HG02678 (cell line): ENCODE measurements around the gene DDX47.
A peak's percentile ranks its signal among the peaks of the same experiment; 100 is the strongest.
"Not testable (repeated sequence)": the region's sequence is repeated elsewhere in the genome, so short reads cannot be mapped to it uniquely, and the experiment has no call there.

Source experiments
- ATAC-seq: cut with Tn5 transposase; IDR thresholded peaks from one replicate; pipeline ENCODE4 v1.9.1; 2021; ENCODE audit warnings: mild to moderate bottlenecking, moderate library complexity; ENCODE audit not compliant: unreplicated experiment

The DDX47 gene

GRCh38 chr12:12796928-12797793 is 16.0 kb upstream of the DDX47 start:
- ATAC-seq, result no peak

DNA sequence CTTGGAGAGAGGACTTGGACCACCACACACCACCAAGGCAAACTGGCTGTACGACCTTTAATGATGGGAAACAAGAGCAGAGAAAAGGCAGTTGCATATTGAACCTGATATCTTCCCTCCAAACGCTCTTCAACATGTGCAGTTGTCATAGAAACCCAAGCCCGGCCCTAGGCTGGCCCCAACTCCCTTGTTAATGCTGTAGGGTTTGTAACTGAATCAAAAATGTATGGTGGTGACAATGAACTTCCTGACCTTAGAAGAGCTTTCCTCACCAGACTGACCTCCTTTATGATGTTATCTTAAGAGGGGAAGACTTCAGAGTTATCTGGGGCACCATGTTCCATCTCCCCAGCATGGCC is 15.4 kb upstream of the DDX47 start:
- ATAC-seq, result no peak

- no peak for ATAC-seq
Observed at GRCh38 chr12:12798480-12798879, 14.7 kb upstream of the DDX47 start.

- ATAC-seq, result no peak
Observed at GRCh38 chr12:12799163-12799920, 13.8 kb upstream of the DDX47 start.

- no peak for ATAC-seq
Observed at GRCh38 chr12:12800406-12801180, 12.6 kb upstream of the DDX47 start.

GRCh38 chr12:12801656-12802055 is 11.5 kb upstream of the DDX47 start:
- ATAC-seq, result not testable (repeated sequence)

- ATAC-seq, result peak; percentile 88
Observed at GRCh38 chr12:12803186-12803585, 10.0 kb upstream of the DDX47 start.

DNA sequence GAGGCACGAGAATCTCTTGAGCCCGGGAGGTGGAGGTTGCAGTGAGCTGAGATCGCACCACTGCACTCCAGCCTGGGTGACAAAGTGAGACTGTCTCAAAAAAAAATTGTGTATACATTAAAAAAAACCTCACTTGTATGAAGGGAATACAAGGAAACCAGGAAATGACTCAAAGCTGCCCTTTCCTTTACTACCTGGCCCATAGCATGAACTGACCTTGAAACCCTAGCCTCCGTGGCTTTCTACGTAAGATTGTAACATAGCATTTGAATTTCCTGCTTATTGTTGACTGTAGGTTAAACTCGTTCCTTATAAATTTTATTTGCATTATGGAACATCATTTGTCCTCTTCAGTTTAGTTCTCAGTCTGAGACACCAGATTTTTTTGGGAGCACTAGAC is 9.1 kb upstream of the DDX47 start:
- no peak for ATAC-seq

DNA sequence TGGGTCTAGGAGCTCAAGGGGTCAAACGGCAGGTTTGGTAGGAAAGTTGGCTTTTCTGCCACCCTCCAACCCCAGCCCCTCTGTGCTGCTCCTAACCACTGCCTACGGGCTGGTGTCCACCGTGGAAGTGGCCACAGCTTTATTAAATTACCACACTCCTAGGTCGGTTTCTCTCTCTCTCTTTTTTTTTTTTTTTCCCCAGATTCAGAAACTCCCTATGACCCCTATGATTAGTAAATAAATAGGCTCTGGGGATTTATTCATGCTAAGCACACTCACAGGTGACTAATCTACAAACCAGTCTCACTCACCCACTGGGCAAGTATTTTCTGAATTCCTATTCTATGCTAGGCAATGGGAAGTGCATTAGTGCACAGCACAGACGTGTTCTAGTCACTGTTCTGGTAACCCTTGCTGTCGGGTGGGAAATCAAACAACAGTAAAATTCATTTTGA is 8.7 kb upstream of the DDX47 start:
- no peak for ATAC-seq

DNA sequence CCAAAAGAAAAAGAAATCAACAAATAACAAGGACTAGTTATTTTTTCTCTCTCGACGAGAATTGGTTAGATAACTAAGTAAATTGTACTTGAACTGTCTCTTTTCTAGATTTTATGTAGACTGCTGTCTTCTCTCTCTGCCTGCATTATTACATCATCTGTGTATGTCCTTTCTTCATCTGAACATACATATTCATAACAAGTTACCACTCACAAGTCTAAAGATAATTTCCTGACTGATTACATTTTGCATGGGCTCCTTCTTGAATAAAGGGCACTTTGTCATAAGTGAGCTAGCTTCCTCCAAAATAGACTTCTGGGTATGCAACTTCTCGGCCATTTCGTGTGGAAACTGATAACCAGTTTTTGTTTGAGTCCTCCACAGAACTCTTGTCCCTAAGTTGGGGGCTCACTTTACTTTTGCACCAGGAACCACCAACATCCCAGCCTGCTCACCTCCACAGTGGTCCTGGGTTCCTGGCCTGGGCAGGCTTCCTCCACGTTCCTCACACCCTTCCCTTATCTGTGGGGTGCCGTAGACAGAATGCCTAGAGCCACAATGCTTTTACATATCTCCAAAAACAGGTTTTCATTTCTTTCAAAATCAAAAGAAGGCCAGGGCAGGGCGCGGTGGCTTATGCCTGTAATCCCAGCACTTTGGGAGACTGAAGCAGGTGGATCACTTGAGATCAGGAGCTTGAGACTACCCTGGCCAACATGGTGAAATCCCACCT is 6.2 kb upstream of the DDX47 start:
- no peak for ATAC-seq

DNA sequence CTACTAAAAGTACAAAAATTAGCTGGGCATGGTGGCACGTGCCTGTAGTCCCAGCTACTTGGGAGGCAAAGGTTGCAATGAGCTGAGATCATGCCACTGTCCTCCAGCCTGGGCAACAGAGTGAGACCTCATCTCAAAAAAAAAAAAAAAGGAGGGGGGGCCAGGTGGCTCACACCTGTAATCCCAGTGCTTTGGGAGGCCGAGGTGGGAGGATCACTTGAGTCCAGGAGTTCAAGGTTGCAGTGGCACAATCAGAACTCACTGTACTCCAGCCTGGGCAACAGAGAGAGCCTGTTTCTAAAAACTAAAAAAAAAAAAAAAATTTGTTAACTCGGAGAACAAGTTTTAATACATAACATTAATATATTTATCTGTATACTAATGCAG is 5.6 kb upstream of the DDX47 start:
- ATAC-seq, result not testable (repeated sequence)

DNA sequence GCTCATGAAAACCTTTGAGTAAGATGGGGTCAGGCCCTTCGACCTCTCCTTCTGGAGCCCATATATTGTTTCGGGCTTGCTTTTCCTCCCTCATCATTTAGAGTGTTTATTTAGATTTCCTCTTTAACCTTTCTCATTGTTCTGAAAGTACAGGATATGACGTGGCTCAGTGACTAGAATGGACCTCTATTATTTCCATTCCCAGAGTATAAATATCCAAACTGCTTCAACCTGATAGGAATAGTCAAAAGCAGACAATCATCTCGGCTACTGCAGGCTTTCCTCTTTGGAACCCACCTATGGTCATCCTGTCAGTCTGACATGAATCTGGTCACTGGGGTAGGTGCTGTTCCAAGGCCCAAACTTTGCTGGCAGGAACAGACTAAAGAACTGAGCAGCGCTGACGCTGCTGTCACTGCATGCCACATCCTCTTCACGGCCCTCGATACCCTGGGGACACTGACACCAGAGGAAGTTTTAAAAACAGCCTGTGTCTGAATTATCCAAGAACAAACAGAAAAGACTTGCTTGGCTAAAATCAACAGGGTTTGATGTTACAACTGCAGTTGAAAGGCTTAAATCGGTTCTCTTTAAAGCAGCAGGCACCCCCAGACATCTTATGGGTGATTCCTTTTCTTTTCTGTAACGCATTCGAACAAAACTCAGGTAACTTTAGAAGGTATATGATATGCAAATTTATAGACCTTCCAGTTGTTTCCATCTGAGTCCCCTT is 5.0 kb upstream of the DDX47 start:
- peak; percentile 67 for ATAC-seq

- no peak for ATAC-seq
Observed at GRCh38 chr12:12810553-12811021, 2.6 kb upstream of the DDX47 start.

DNA sequence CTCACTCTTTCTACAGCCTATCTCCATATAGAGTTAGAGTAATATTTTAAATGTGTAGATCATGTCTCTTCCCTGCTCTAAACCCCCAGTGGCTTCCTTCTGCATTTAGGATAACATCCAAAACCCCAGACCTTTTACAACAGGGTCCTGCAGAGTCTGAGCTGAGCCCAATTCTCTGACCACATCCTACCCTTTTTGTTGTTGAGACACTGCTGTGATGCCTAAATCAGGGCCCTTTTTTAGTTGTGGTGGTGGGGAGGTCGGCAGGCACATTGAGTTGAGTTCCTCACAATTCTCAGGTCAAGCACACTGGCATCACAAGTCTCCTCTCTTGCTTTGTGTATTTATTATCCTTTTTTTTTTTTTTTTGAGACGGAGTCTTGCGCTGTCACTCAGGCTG is 1.8 kb upstream of the DDX47 start:
- no peak for ATAC-seq

DNA sequence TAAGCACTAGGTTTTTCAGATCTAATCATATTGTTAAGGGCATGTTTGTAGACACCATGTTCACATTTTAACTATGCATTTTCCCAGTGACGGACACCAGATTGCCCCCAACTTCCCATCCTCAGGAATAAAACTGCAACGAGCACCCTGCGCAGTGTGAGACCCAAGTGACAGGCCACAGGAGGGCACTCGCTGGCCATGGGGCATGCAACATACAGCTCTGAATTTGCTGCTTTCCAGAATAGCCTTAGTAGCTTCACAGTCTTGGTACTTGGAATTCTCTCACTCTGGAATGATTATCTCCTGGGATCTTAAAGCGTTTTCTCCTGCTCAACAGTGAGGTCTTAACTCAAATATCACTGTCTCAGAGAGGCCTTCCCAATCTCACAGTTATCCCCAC is 972 bp upstream of the DDX47 start:
- ATAC-seq, result no peak

GRCh38 chr12:12812618-12813119 is 477 bp upstream of the DDX47 start:
- ATAC-seq, result no peak

DNA sequence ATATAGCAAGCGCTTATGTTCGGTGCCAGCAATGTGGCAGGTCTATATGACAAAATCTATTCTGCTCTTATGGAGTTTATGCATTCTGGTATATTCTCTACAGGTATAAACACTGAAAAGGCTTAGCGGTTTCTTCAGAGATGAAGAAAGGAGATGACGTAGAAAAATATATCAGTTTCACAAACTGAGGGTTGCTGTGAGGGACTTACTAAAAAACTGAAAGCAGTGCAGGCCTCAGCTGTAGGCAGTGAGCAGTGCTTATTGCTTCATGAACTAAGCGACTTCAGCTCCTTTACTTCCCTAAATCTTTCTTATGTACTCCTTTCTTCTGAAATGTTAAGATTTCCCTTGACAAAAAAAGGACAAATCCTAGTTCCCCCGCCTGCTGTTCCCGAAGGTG is 4.5 kb downstream of the DDX47 start:
- ATAC-seq, result no peak

GRCh38 chr12:12818701-12819100 is 5.6 kb downstream of the DDX47 start:
- ATAC-seq, result no peak

DNA sequence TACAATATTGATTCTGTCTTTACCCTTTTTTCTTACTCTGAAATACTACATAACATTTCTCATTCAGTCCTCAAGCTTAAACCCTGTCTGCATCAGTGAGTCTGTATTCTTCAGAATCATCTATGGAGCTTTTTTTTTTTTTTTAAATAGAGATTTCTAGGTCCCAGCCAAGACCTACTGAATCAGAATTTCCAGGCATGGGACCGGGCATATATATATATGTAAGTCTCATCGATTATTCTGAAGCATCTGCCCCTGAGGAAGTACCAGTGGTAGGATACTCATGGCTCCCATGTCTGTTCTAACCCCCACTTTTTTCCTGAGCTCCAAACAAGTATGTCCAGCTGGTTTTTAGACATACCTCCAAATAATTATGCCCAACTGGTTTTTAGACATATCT is 6.1 kb downstream of the DDX47 start:
- ATAC-seq, result no peak
